Keratinocyte (primary cell): ENCODE measurements around the gene SMIM32. TPM values are rescaled to one million over a fixed set of nuclear protein-coding genes. Genes with fewer than 3 reads are reported as not detected.

ENCODE experiments used
- DNase-seq: peaks from one replicate; pipeline ENCODE4 v3.0.0-alpha.2; 2011; ENCODE audit warnings: low read depth, missing footprints, low spot score
- FAIRE-seq: peaks from 2 replicates; lab custom pipeline; 2011; peaks lifted over from hg19 to GRCh38; lab: Jason Lieb, UNC
- H2AFZ ChIP-seq: 2 replicates; pipeline ENCODE4 v1.6.0; 2012; ENCODE audit warnings: low read length, control low read depth, inconsistent platforms; ENCODE audit not compliant: control insufficient read depth
- H3K27ac ChIP-seq: 2 replicates; pipeline ENCODE4 v1.5.1; 2011; ENCODE audit warnings: low read length; ENCODE audit not compliant: control insufficient read depth, insufficient read depth
- H3K27me3 ChIP-seq: 3 replicates; pipeline ENCODE4 v1.6.0; 2011; ENCODE audit warnings: low read length; ENCODE audit not compliant: control insufficient read depth, insufficient read depth; ENCODE audit errors: extremely low read depth
- H3K36me3 ChIP-seq, 2 experiments: 2 replicates in 1 of 2; 3 replicates in 1 of 2; pipeline ENCODE4 v1.5.1; 2011; ENCODE audit warnings: low read length in 2 of 2, mild to moderate bottlenecking in 1 of 2; ENCODE audit not compliant: control insufficient read depth in 2 of 2, insufficient read depth in 2 of 2; ENCODE audit errors: extremely low read depth in 1 of 2
- H3K4me1 ChIP-seq: 3 replicates; pipeline ENCODE4 v1.5.1; 2011; ENCODE audit warnings: low read length; ENCODE audit not compliant: control insufficient read depth, insufficient read depth; ENCODE audit errors: extremely low read depth
- H3K4me2 ChIP-seq: 3 replicates; pipeline ENCODE4 v1.6.0; 2011; ENCODE audit warnings: low read depth, low read length; ENCODE audit not compliant: control insufficient read depth, insufficient read depth; ENCODE audit errors: extremely low read depth
- H3K4me3 ChIP-seq, 3 experiments: fragments of 200-600 bp in 1 of 3; sonication (generic) in 1 of 3; 2 replicates in 2 of 3; 3 replicates in 1 of 3; pipeline ENCODE4 v1.5.1; 2011 to 2016; ENCODE audit warnings: low read length in 3 of 3, mild to moderate bottlenecking in 3 of 3, control low read depth in 2 of 3, inconsistent platforms in 1 of 3, low read depth in 1 of 3, mixed read lengths in 1 of 3, mixed run types in 1 of 3, moderate library complexity in 1 of 3; ENCODE audit not compliant: control insufficient read depth in 2 of 3, insufficient read depth in 2 of 3; ENCODE audit errors: extremely low read depth in 1 of 3
- H3K79me2 ChIP-seq: 2 replicates; pipeline ENCODE4 v1.6.0; 2012; ENCODE audit warnings: low read length; ENCODE audit not compliant: control insufficient read depth, insufficient read depth
- H3K9ac ChIP-seq: 3 replicates; pipeline ENCODE4 v1.6.0; 2011; ENCODE audit warnings: low read length; ENCODE audit not compliant: control insufficient read depth, insufficient read depth; ENCODE audit errors: extremely low read depth
- H3K9me1 ChIP-seq: 3 replicates; pipeline ENCODE4 v1.6.0; 2011; ENCODE audit warnings: low read length; ENCODE audit not compliant: control insufficient read depth, insufficient read depth; ENCODE audit errors: extremely low read depth
- H3K9me3 ChIP-seq: 2 replicates; pipeline ENCODE4 v1.5.1; 2012; ENCODE audit warnings: low read depth, low read length; ENCODE audit not compliant: control insufficient read depth
- H4K20me1 ChIP-seq: 3 replicates; pipeline ENCODE4 v1.6.0; 2011; ENCODE audit warnings: low read length; ENCODE audit not compliant: control insufficient read depth, insufficient read depth; ENCODE audit errors: extremely low read depth
- EZH2 ChIP-seq: IDR thresholded peaks from one replicate; pipeline ENCODE4 v1.6.1; 2012; ENCODE audit warnings: inconsistent platforms, mild to moderate bottlenecking, low read length, moderate library complexity
- dilution Hi-C: fragments of 300-500 bp; cut with MboI; formaldehyde crosslinking; loops from one replicate; pipeline ENCODE4 v1.7.0; 2020; ENCODE audit warnings: low sequenced_read_pairs; ENCODE audit not compliant: extremely low pct_ligation_motif_present
- polyA plus RNA-seq, 5 experiments: library from polyadenylated mRNA; depleted of rRNA in 3 of 5; stranded (reverse) in 3 of 5; stranded (forward) in 1 of 5; unstranded in 1 of 5; fragments of >200 nt; gene quantifications; 1 replicate in 1 of 5; 2 replicates in 3 of 5; 3 replicates in 1 of 5; pipeline versions ENCODE4 v1.2.1 to v1.2.3, GENCODE V29; 2011 to 2012; ENCODE audit warnings: missing spikeins in 2 of 5, low read depth in 1 of 5, low replicate concordance in 1 of 5
- TF ChIP-seq, protein P1 (sequence below), 3 experiments: IDR thresholded peaks in 1 of 3; conservative IDR thresholded peaks in 1 of 3; optimal IDR thresholded peaks in 1 of 3; 2 replicates in 2 of 3; 3 replicates in 1 of 3; pipeline versions ENCODE3 to v1.5.1; 2011; ENCODE audit warnings: low read length in 3 of 3, mild to moderate bottlenecking in 3 of 3, moderate library complexity in 2 of 3, control low read depth in 1 of 3, inconsistent platforms in 1 of 3; ENCODE audit not compliant: insufficient read depth in 2 of 3; ENCODE audit errors: extremely low read depth in 1 of 3

SMIM32 gene
- polyA plus RNA-seq, 1 donor (not counting 4 experiments of a cell fraction or from before 2014, with no cell fraction given): not detected

DNA sequence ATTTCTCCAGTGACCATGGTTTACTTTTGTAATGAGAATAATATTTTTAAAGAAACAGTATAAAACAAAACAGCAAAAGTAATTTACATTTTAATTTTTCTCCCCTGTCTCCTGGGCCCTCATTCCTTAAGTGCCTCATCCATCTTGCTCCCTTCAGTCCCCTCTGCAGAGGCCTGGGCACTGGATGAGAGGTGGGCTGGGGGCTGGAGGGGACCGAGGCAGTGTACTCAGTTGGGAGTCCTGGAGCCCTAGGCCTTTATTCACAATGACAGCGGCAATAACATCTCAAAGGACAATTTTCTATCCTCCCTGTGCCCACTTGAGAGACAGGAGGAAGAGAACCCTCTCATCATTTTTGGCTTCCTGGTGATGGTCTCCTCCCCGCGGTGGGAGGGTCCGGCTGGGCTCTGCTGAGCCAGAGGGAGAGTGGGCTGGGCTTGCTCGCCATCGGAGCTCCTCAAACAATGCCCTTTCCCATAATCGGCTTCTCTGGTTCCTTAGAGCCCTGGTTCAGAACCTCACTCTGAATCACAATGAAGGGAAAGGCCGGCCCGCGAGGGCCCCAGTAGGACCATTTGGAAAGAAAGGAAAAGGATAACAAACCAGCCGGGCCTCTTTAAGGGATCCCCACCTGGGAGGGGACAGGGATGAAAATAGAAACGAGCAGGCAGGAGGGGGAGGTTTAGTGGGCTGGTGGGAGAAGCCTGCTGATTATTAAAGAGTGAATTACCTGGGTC, 9.7 kb upstream of the SMIM32 start:
- Histone ChIP-seq H3K36me3 (no peaks in the 10 kb centered on the region), H3K9ac (no peak overlapping the region), H3K9me3 (no peaks in the 10 kb centered on the region), H3K27ac (no peak overlapping the region), H3K9me1 (no peaks in the 10 kb centered on the region), H3K79me2 (no peaks in the 10 kb centered on the region), H3K4me3 (no peak overlapping the region), H3K27me3 (peaks cover under 1% of the 10 kb centered on the region), H3K4me2 (no peak overlapping the region), H4K20me1 (no peaks in the 10 kb centered on the region), H3K4me1 (no peaks in the 10 kb centered on the region), H2AFZ (no peak overlapping the region)
- no peak for FAIRE-seq
- no peak for DNase-seq
- TF ChIP-seq, protein P1, sequence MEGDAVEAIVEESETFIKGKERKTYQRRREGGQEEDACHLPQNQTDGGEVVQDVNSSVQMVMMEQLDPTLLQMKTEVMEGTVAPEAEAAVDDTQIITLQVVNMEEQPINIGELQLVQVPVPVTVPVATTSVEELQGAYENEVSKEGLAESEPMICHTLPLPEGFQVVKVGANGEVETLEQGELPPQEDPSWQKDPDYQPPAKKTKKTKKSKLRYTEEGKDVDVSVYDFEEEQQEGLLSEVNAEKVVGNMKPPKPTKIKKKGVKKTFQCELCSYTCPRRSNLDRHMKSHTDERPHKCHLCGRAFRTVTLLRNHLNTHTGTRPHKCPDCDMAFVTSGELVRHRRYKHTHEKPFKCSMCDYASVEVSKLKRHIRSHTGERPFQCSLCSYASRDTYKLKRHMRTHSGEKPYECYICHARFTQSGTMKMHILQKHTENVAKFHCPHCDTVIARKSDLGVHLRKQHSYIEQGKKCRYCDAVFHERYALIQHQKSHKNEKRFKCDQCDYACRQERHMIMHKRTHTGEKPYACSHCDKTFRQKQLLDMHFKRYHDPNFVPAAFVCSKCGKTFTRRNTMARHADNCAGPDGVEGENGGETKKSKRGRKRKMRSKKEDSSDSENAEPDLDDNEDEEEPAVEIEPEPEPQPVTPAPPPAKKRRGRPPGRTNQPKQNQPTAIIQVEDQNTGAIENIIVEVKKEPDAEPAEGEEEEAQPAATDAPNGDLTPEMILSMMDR (optimal IDR thresholded peaks at IDR 0.05 in 1 of 3, IDR thresholded peaks at IDR 0.05 in 1 of 3, conservative IDR thresholded peaks at IDR 0.05 in 1 of 3; ENCODE audit: extremely low read depth in 1 of 3, insufficient read depth in 2 of 3, low read length in 3 of 3): no peak
- TF ChIP-seq EZH2: no peak
- dilution Hi-C loops: no loop called here

DNA sequence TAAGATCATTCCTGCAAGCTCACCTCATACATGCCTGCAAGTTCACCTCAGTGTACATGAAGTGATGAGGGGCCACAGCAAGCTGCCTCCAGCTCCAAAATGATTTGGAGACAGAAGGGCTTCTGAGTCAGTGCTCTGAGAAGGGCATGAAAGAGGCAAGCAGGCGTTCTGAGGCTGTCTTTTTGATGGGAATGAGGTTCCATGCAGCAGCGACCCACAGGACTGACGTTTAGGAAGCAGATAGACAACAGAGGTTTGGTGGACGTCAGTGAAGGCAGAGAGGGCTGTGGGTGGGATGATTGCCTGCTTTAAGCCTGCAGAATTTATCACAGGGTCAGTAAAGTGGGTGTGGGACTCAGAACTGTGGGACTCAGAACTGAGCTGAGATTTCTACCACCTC, 8.9 kb upstream of the SMIM32 start:
- FAIRE-seq (no peak), DNase-seq (no peak)
- H2AFZ ChIP-seq: no peak overlapping the region
- H3K9ac ChIP-seq: no peak overlapping the region
- no peak overlapping the region for H3K4me2 ChIP-seq
- H4K20me1 ChIP-seq: no peaks in the 10 kb centered on the region
- no peaks in the 10 kb centered on the region for H3K36me3 ChIP-seq
- H3K4me3 ChIP-seq: no peak overlapping the region
- H3K4me1 ChIP-seq: no peaks in the 10 kb centered on the region
- H3K27ac ChIP-seq: no peak overlapping the region
- no peaks in the 10 kb centered on the region for H3K9me3 ChIP-seq
- TF ChIP-seq EZH2: no peak
- TF ChIP-seq, protein P1 (optimal IDR thresholded peaks at IDR 0.05 in 1 of 3, IDR thresholded peaks at IDR 0.05 in 1 of 3, conservative IDR thresholded peaks at IDR 0.05 in 1 of 3; ENCODE audit: extremely low read depth in 1 of 3, insufficient read depth in 2 of 3, low read length in 3 of 3): no peak
- H3K79me2 ChIP-seq: no peaks in the 10 kb centered on the region
- H3K9me1 ChIP-seq: no peaks in the 10 kb centered on the region
- dilution Hi-C loops: no loop called here
- no peaks in the 10 kb centered on the region for H3K27me3 ChIP-seq
